Muscle of leg (tissue), 11 donors: Measurements from ENCODE around the gene CAPZB. TPM values are rescaled to one million over a fixed set of nuclear protein-coding genes. Genes with fewer than 3 reads are reported as not detected.
"Not testable (repeated sequence)": the region's sequence is repeated elsewhere in the genome, so short reads cannot be mapped to it uniquely, and the experiment has no call there.

ENCODE experiments used
- DNase-seq: peaks from one replicate; pipeline ENCODE4 v3.0.0; 2013
- H3K27ac ChIP-seq: one replicate; pipeline ENCODE4 v1.5.1; 2013; ENCODE audit warnings: mild to moderate bottlenecking, low read length, control low read depth
- H3K27me3 ChIP-seq: one replicate; pipeline ENCODE4 v1.6.1; 2013; ENCODE audit warnings: low read length; ENCODE audit not compliant: control insufficient read depth, insufficient read depth
- H3K36me3 ChIP-seq: one replicate; pipeline ENCODE4 v1.6.1; 2013; ENCODE audit warnings: low read length; ENCODE audit not compliant: control insufficient read depth, insufficient read depth
- H3K4me1 ChIP-seq: one replicate; pipeline ENCODE4 v1.6.1; 2013; ENCODE audit warnings: low read length; ENCODE audit not compliant: control insufficient read depth, insufficient read depth
- H3K4me3 ChIP-seq: one replicate; pipeline ENCODE4 v1.5.1; 2013; ENCODE audit warnings: low read length, control low read depth
- H3K9me3 ChIP-seq: replicated peaks from 2 replicates; pipeline ENCODE4 v1.6.1; 2013; ENCODE audit warnings: low read depth, low read length; ENCODE audit not compliant: control insufficient read depth
- WGBS: methylation state at CpG from one replicate; pipeline ENCODE4 v1.1.5; 2013; ENCODE audit warnings: missing lambda C conversion rate; ENCODE audit not compliant: insufficient coverage; 5-methylcytosine and 5-hydroxymethylcytosine counted together
- polyA plus RNA-seq, 8 donors: library from polyadenylated mRNA; unstranded; fragments of 120-200 nt; gene quantifications; one replicate each; pipeline versions ENCODE4 v1.2.1 to v1.2.3, GENCODE V29; 2013; ENCODE audit warnings: inconsistent platforms in 1 of 8, low replicate concordance in 1 of 8; ENCODE audit not compliant: insufficient read length in 8 of 8, insufficient read depth in 1 of 8
- total RNA-seq: library from RNA; stranded (reverse); fragments of 120-200 nt; gene quantifications from one replicate; pipeline ENCODE4 v1.2.4, GENCODE V29; 2013

Gene CAPZB
- total and polyA plus RNA-seq, 9 donors = 85.8 to 296 (median 267) TPM

- no CpG with 5 or more reads among the region's 5 CpGs for WGBS
- H3K27ac ChIP-seq = no peak overlapping the region
- H3K4me1 ChIP-seq = peaks cover 6% of the 10 kb centered on the region
- H3K27me3 ChIP-seq = no peaks in the 10 kb centered on the region
- DNase-seq = no peak
- no peaks in the 10 kb centered on the region for H3K9me3 ChIP-seq
- no peaks in the 10 kb centered on the region for H3K36me3 ChIP-seq
- no peak overlapping the region for H3K4me3 ChIP-seq
Observed at GRCh38 chr1:19524791-19525190, 39.5 kb upstream of the CAPZB start.

DNA sequence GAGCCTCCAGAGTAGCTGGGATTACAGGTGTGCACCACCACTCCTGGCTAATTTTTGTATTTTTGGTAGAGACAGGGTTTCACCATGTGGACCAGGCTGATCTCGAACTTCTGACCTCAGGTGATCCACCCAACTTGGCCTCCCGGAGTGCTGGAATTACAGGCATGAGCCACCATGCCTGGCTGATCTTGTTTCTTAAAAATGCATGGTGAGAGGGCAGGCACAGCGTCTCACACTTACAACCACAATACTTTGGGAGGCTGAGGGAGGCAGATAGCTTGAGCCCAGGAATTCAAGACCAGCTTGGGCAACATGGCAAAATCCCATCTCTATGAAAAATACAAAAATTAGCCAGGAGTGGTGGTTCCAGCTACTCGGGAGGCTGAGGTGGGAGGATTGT is 37.2 kb upstream of the CAPZB start:
- H3K27ac ChIP-seq, H3K9me3 ChIP-seq, H3K4me1 ChIP-seq, H3K4me3 ChIP-seq, DNase-seq, H3K27me3 ChIP-seq, H3K36me3 ChIP-seq: not testable (repeated sequence)
- no CpG with 5 or more reads among the region's 4 CpGs for WGBS

DNA sequence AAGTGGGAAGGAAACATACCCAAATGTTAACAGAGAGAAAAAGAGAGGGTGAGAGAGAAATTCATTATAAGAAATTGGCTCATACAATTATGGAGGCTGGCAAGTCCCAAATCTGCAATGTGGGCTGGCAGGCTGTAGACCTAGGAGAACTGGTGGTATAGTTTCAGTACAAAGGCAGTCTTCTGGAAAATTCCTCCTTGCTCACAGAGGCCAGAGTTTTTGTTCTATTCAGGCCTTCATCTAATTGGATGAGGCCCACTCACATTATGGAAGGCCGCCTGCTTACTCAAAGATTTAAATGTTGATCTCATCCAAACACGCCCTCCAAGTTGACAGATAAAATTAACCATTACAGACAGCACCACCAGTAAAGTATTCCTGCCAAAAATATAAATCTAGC is 36.1 kb upstream of the CAPZB start:
- Histone ChIP-seq H3K27ac (no peak overlapping the region), H3K4me3 (no peak overlapping the region), H3K36me3 (no peaks in the 10 kb centered on the region), H3K4me1 (no peaks in the 10 kb centered on the region), H3K27me3 (no peaks in the 10 kb centered on the region), H3K9me3 (no peaks in the 10 kb centered on the region)
- no peak for DNase-seq
- 83% methylated on average over 1 of the region's 2 CpGs for WGBS

GRCh38 chr1:19517017-19517416 is 31.7 kb upstream of the CAPZB start:
- Histone ChIP-seq H3K27ac (no peak overlapping the region), H3K4me3 (no peak overlapping the region), H3K9me3 (no peaks in the 10 kb centered on the region), H3K36me3 (no peaks in the 10 kb centered on the region), H3K4me1 (peaks cover 5% of the 10 kb centered on the region), H3K27me3 (no peaks in the 10 kb centered on the region)
- no peak for DNase-seq

GRCh38 chr1:19515201-19515600 is 29.9 kb upstream of the CAPZB start:
- no peak overlapping the region for H3K27ac ChIP-seq
- H3K27me3 ChIP-seq = no peaks in the 10 kb centered on the region
- no peaks in the 10 kb centered on the region for H3K9me3 ChIP-seq
- peaks cover 5% of the 10 kb centered on the region for H3K4me1 ChIP-seq
- H3K36me3 ChIP-seq = no peaks in the 10 kb centered on the region
- WGBS = 82% methylated on average over 3 of the region's 4 CpGs
- DNase-seq = no peak
- H3K4me3 ChIP-seq = no peak overlapping the region

DNA sequence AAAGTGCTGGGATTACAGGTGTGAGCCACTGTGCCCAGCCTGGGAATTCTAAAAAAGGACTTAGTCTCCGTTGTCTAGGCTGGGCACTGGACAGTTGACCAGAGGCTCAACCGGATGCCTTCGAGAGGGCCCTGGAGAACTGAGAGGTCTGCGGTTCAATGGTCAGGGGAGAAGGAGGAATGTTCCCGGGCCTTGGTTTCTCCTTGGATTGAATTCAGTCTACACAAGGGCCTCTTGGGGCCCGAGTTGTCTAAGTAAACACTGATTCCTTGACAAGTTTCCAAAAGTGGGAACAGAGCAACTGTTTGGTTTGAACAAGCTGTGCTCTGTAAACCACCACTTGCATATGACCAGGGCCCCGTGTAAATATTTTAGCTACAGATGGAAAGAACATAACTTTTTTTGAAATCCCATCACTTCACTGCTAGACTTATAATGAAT is 29.1 kb upstream of the CAPZB start:
- Histone ChIP-seq H3K27me3 (no peaks in the 10 kb centered on the region), H3K36me3 (no peaks in the 10 kb centered on the region), H3K9me3 (no peaks in the 10 kb centered on the region), H3K27ac (peak overlapping the region; percentile 3), H3K4me1 (peaks cover 5% of the 10 kb centered on the region), H3K4me3 (no peak overlapping the region)
- 29% methylated on average over 6 of the region's 7 CpGs for WGBS
- peak; percentile 87 for DNase-seq

DNA sequence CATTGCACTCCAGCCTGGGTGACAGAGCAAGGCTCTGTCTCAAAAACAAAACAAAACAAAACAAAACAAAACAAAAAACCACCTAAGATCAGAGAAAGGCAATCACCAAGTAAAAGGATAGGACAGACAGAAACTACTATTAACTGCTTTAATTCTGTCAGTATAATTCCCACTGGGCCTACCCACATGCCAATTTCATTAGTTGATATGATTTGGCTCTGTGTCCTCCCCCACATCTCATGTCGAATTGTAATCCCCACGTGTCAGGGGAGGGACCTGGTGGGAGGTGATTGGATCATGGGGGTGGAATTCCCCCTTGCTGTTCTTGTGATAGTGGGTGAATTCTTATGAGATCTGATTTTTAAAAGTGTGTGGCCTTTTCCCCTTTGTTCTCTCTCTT is 27.2 kb upstream of the CAPZB start:
- WGBS = no CpG with 5 or more reads among the region's 2 CpGs
- Histone ChIP-seq H3K4me1 (peaks cover 5% of the 10 kb centered on the region), H3K4me3 (no peak overlapping the region)

DNA sequence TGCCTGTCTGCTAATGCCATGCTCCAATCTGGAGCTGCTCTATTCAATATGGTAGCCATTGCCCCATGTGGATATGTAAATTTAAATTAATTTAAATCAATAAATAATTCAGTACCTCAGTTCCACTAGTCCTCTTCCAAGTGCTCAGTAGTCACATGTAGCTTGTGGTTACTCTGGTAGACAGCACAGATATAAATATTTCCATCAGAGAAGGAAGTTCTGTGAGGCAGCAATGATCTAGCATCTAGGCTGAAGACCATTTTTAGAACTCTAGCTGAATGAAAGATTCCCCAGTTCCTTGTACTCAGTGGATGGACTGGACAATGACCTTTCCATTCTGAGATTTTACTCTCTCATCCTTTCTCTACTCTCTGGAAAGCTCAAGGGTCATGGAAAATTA is 25.8 kb upstream of the CAPZB start:
- Histone ChIP-seq H3K27ac (no peak overlapping the region), H3K27me3 (no peaks in the 10 kb centered on the region), H3K4me3 (no peak overlapping the region), H3K9me3 (no peaks in the 10 kb centered on the region), H3K36me3 (no peaks in the 10 kb centered on the region), H3K4me1 (peaks cover 6% of the 10 kb centered on the region)
- DNase-seq = peak; percentile 50

More for the DNA sequence above, 27.2 kb upstream of the CAPZB start:
- Histone ChIP-seq H3K9me3 (no peaks in the 10 kb centered on the region), H3K27ac (no peak overlapping the region), H3K27me3 (no peaks in the 10 kb centered on the region), H3K36me3 (no peaks in the 10 kb centered on the region)
- DNase-seq = no peak

- not testable (repeated sequence) for H3K36me3 ChIP-seq, H3K9me3 ChIP-seq, H3K27ac ChIP-seq, H3K27me3 ChIP-seq, DNase-seq, H3K4me3 ChIP-seq
- H3K4me1 ChIP-seq = peaks cover 17% of the 10 kb centered on the region
- WGBS = 73% methylated on average over 6 of the region's 8 CpGs
Observed at GRCh38 chr1:19509647-19510046, 24.3 kb upstream of the CAPZB start.

GRCh38 chr1:19507516-19507915 is 22.2 kb upstream of the CAPZB start:
- H3K27me3 ChIP-seq = no peaks in the 10 kb centered on the region
- H3K9me3 ChIP-seq = no peaks in the 10 kb centered on the region
- WGBS = 100% methylated on average over 1 of the region's 5 CpGs

DNA sequence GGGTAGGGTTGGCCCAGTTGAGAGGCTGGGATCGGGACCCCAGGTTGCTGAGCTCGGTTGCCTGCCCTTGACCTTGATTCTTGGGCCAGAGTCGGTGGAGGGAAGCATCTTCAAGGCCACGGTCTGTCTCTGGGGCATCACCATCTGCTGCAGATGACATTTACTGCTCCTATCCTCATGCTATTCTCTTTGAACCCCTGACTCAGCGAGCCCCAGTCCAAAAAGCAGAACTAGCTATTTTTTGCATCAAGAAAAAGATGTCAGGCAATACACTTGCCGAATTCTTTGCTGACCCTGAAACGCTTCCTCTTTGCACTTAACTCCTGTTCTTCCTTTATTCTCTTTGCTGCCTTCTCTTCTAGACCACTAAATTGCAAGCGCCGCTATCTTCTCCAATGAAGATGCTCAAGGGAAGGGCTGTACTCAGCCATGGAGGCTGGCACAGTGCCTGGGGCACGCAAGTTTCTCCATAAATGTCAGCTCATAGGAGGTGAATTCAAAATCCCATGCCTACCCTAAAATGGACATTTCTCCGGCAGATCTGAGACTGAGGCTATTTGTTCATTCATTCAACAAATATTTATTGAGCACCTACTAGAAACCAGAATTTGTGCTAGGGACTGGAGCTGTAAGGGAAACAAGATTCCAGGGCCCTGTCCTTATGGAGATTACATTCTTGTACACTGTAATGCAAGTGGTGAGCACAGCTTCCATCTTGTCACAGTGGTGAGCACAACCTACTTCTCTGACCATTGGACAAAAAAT is 20.5 kb upstream of the CAPZB start:
- Histone ChIP-seq H3K27ac (peak overlapping the region; percentile 74), H3K4me1 (peaks cover 12% of the 10 kb centered on the region), H3K27me3 (no peaks in the 10 kb centered on the region), H3K9me3 (no peaks in the 10 kb centered on the region), H3K4me3 (no peak overlapping the region), H3K36me3 (no peaks in the 10 kb centered on the region)
- DNase-seq = peak; percentile 91
- WGBS = 33% methylated on average over 8 of the region's 11 CpGs

More at GRCh38 chr1:19507516-19507915, 22.2 kb upstream of the CAPZB start:
- Histone ChIP-seq H3K36me3 (no peaks in the 10 kb centered on the region), H3K4me3 (no peak overlapping the region), H3K4me1 (peaks cover 12% of the 10 kb centered on the region), H3K27ac (no peak overlapping the region)
- no peak for DNase-seq
